HUDEP-2 (cell line): ENCODE data around the gene DOK7.
"Not testable (repeated sequence)": the region's sequence is repeated elsewhere in the genome, so short reads cannot be mapped to it uniquely, and the experiment has no call there.

ENCODE experiments used
- DNase-seq, 76 experiments: peaks; one replicate each; lab custom pipeline; 2025; ENCODE audit not compliant: unreplicated experiment in 76 of 76; lab: John Stamatoyannopoulos, UW

Gene DOK7

DNA sequence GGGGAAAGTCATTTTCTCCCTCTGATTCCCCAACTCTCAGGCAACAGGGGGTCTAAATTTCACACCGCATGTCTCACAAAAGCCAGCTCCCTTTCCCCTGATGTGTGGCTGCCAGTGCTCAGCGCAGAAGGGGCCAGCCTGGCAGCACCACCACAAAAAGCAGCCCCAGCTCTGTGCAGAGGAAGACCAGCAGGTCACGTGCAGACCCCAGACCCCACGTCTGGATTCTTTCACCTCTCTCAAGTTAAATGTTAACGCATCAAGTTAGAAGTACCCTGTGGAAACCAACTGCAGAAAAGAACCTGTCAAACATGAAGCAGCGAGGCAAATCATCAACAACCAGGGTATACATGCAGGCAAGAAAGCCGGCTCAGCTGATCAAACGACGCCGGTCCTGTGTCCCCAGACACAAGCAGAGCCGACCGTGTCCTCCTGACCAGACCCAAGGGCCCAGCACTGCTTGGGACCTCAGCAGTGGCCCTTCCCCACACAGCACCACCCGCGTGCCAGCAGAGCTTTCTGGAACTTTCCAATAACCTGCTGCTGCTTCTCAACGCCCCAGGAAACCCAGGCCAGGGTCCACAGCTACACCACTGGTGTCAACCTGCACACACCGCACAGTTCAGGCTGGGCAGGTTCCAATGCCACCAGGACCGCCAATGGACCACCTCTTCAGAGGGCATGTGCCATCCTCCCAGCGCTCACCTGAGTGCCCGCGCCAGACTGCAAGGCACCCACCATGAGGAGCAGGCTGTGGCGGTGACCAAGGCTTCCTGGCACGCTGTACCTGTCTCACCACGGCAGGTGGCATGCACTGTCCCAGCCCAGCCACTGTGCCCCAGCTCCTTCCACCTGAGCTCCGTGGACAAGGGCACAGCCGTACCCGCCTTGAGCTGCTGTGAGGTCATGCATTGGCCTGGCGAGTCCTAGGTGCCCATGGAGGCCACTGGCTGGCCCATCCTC lies 65.1 kb downstream of the DOK7 start:
- no peak for DNase-seq

DNA sequence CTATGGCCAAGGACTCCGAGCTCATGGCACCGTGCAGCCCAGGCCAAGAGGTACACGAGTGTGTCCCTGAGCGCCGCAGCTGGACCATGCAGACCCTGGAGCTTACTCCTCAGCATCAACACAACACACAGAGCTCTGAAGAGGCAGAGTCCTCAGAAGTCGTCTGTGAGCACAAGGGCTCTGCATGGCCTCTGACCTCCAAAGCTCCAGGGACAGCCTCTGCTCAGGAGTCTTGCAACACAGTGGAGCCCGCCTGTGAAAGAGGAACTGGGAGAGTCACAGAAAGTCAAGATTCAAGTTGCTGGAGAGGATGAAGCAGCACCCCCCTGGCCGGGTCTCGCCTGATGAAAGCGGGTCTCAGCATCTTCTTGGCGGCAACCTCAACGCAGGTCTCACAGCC lies 66.3 kb downstream of the DOK7 start:
- no peak for DNase-seq

DNA sequence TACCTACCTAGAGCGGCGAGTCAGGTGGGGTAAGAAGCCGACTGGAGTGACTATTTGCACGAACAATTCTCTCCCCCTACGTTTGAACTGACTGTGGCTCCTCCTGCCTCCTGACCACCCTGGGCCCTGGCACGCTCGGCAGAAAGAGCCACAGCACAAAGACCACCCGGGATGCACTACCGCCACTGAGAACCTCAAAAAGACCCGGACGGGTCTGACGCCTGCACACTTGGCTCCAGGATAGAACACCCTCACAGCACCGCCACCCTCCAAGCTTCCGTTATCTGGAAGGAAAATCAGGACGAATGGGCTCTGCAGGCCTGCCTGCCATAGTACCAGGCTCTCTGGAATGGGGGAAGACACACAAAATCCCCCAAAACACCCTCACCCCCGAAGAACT lies 66.9 kb downstream of the DOK7 start:
- DNase-seq, result no peak

- DNase-seq, result no peak
Measured at GRCh38 chr4:3530663-3531254, 67.7 kb downstream of the DOK7 start.

DNA sequence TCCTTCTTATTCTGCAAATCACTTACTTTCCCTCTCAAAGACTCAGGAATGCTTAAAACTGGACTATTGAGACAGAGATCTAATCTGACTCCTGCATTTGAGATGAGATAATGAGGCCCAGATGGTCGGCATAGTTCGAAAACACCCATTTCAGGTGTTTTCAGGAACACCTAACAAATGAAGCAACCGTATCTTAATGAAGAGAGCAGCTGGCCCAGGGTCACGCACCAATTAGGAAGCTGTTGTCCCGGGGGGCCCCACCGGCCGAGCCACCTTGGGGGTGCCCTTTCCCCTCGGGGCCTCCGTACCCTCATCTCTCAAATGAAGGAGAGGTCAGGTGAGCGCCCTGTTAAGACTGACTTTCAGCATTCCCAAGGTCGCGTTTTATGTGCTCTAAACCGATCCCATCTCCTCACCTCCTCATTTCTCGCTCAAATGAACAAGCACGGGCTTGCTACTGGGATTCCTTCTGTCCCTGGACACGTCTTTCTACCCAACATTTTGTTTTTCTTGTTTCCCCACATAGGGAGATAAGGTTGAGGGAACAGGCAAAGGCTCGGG lies 68.3 kb downstream of the DOK7 start:
- DNase-seq, result no peak

DNA sequence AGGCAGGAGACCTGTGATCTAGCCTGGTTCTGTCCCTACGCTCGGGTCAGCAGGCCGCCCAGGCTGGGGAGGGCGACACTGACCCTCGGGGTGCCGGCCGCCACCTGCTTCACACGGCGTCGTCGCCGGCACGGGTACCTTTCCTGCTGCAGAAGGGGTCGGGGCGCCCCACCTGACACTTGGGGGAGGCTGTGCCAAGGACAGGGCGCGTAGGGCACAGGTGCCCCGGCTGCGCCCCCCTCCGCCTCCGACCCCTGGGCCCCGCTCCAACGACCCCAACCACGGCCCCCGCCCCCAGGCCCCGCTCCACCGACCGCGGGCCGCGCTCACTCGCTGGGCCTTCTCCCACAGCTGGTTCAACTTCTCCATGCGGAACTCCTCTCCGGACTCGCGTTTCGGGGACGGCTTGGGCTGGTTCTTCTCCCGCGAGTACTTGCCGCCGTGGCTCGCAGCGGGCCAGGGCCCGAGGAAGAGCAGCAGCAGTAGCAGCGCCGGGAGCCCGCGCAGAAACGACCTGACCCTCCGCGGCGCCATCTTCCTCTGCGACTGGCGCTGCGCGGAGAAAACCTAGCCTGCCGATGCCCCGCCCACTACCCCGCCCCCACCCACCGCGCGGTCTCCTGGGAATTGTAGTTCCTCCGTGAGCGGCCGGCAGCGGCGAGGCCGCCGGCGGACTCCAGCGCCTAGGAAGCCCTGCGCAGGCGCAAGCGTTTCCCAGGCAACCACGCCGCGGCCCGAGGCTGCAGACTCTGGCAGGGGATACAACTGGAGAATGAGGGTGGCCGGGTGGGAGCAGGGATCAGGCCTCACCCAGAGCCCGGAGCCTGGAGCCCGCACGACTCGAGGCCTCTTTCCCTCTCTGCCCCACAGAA lies 69.0 kb downstream of the DOK7 start, which contains the start of gene LRPAP1:
Gene LRPAP1, minus strand, starts transcription at position 544 of the 872 bp plus-strand sequence. Its CDS starts 10 bp downstream, at position 534.
- DNase-seq, result peak in 73 of 76 experiments; percentile 33 to 91 (median 78)

DNA sequence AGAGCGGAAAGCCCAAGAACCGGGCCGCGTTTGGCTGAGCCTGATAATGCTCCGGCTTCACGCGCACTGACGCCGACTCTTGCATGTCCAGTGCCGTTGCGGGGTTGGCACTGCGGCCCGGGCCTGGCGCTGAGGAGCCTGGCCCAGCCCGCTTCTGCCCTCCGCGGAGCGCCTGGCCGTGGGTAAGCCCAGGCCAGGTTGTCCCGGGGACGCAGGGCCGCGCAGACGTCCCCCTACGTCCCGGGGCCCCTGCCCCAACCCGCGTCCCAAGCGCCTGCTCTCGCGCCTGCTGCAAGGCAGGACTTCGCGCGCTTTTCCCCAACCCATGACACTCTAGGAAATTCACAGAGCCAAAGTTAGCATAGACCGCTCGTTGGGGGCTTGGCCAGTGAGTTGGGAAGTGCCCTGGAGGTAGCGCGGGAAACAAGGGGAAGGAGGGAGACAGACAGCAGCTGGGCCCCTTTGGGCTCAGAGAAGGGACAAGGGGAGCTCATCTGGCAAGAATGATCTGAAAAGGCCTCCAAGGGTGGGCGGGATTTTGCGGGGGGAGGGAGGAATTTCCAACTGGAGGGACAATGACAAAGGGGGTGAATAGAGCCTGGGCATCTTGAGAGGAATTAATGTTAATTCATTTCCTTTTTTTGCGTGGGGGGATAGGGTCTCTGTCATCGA lies 69.8 kb downstream of the DOK7 start:
- DNase-seq, result no peak

DNA sequence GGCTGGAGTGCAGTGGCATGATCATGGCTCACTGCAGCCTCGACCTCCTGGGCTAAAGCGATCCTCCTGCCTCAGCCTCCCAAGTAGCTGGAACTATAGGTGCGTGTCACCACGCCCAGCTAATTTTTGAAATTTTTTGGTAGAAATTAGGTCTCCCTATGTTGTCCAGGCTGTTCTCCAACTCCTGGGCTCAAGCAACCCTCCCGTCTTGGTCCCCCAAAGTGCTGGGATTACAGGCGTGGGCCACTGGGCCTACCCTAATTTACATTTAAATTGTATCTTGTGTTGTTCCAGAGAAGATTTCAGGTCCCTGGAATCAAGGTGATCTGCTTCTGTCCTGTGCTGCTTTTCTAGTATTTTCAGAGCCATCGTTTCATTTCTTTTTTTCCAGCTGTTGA lies 70.3 kb downstream of the DOK7 start:
- no peak for DNase-seq

- DNase-seq, result not testable (repeated sequence)
Measured at GRCh38 chr4:3535812-3536211, 72.7 kb downstream of the DOK7 start.

DNA sequence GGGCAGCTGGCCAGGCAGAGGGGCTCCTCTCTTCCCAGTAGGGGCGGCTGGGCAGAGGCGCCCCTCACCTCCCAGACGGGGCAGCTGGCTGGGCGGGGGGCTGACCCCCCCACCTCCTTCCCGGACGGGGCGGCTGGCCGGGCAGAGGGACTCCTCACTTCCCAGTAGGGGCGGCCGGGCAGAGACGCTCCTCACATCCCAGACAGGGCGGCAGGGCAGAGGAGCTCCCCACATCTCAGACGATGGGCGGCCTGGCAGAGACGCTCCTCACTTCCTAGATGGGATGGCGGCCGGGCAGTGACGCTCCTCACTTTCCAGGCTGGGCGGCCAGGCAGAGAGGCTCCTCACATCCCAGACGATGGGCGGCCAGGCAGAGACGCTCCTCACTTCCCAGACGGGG lies 75.8 kb downstream of the DOK7 start:
- not testable (repeated sequence) for DNase-seq

DNA sequence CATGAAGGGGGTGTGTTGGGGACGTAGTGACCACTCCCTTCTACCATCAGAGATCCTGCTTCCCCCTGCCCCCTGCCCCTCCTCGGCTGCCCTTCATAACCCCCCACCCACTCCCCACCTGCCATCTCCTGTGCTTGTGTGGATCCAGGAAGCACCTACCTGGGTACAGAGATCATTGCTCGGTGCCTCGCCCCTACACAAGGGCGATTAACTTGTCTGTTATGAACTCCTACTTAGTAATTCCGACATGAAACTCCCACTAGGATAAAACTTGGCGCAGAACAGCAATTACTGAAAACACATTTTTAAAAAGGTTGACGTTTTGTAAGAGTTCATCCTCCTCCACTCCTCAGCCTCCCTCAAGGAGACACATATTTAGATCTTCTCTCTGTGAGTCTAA lies 80.3 kb downstream of the DOK7 start:
- not testable (repeated sequence) for DNase-seq
